Stimulated activated naive CD4-positive, alpha-beta T cell (primary cell): Measurements from ENCODE around the gene ZNF354C.
"Not testable (repeated sequence)": the region's sequence is repeated elsewhere in the genome, so short reads cannot be mapped to it uniquely, and the experiment has no call there.

Experiments used
- DNase-seq, 6 experiments: peaks; one replicate each; lab custom pipeline; 2025; lab: John Stamatoyannopoulos, UW

Gene ZNF354C

GRCh38 chr5:179060116-179061008, at the start of gene ZNF354C:
TSS of gene ZNF354C (plus strand) at chr5:179060373. CDS start at chr5:179062069, 1,696 bp downstream.
- peak; percentile 70 to 84 (median 82) for DNase-seq

- peak; percentile 91 to 95 (median 92) for DNase-seq
Measured at GRCh38 chr5:179023528-179024189, 36.5 kb upstream of the ZNF354C start, which contains the start of gene ZNF879. TSS of gene ZNF879 (plus strand) at chr5:179023804. CDS start at chr5:179025005, 1,201 bp downstream.

GRCh38 chr5:179033004-179033580, 27.1 kb upstream of the ZNF354C start:
- peak in 1 of 6 experiments; percentile 7 for DNase-seq

- DNase-seq: no peak
Measured at GRCh38 chr5:179044765-179045164, 15.4 kb upstream of the ZNF354C start.

GRCh38 chr5:179051784-179052183, 8.4 kb upstream of the ZNF354C start:
- no peak for DNase-seq

DNA sequence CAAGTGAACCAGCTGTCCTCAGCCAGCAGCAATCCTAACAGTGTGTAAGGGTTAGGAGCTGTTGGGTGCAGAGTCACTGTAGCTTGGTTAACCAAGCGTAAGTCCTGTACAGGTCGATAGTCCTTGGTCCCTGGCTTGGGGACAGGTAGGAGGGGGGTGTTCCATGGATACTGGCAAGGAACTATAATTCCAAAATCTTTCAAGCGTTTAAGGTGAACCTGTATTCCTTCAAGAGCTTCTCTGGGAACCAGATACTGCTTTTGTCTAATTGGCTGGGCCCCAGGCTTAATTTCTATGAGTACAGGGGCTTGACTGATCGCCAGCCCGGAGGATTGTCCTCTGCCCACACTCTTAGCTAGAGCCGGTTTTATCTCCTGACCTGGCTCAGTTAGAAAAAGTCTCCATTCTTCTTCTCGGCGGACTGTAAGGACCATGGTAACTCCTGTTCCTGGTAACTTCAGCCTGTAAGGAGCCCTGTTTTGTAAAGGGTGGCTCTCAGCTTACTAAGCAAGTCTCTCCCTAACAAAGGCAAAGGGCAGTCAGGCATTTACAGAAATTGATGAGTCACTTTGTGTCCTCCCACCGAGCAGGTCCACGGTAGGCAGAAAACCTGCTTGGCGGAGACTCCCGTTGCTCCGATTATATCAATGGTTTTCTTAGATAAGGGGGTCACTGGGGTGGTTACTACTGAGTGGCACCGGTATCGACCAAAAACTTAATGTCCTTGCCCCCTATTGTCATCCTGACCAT, 6.0 kb upstream of the ZNF354C start:
- no peak for DNase-seq

- DNase-seq: no peak
Measured at GRCh38 chr5:179054876-179055275, 5.3 kb upstream of the ZNF354C start.

- no peak for DNase-seq
Measured at GRCh38 chr5:179055436-179055835, 4.7 kb upstream of the ZNF354C start.

GRCh38 chr5:179055841-179056240, 4.3 kb upstream of the ZNF354C start:
- DNase-seq: no peak

- DNase-seq: no peak
Measured at GRCh38 chr5:179061025-179061424, 852 bp downstream of the ZNF354C start.

DNA sequence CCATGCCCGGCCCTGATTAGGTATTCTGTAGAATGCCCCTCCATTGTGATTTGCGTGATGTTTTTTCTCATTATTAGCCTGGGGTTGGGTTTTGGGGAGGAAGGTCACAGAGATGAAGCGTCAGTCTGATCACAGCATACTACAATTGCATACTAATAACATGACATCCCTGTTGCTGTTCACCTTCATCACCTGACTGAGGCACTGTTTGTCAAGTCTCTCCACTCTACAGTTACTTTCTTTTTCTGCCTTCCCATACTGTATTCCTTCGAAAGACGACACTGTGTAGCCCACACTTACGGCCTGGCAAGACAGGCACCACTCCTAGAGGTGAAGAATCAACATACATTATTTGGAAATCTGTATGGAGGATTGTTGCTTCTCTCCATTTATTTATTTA, 5.5 kb downstream of the ZNF354C start:
- no peak for DNase-seq

- no peak for DNase-seq
Measured at GRCh38 chr5:179079165-179079987, 19.2 kb downstream of the ZNF354C start.

GRCh38 chr5:179080724-179081123, 20.6 kb downstream of the ZNF354C start:
- DNase-seq: no peak

DNA sequence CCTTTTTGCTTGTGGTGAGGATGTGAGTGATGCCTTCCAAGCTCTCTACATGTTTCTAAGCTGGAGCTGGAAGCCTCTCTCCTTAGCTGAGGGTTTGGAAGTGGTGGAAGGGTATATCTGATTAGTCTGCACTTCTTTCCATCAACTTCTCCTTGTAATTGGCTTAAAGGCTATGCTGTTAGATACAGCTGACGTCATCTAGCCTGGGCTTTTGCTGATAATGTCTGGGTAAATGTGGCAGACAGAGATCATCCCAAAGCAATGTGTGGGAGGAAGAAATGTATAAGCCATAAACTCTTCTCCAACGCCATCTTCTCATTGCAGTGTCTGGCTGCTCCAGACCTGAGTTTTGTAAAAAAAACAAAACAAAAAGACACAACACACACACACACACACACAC, 29.3 kb downstream of the ZNF354C start:
- DNase-seq: no peak

GRCh38 chr5:179101282-179101681, 41.1 kb downstream of the ZNF354C start:
- DNase-seq: not testable (repeated sequence)

DNA sequence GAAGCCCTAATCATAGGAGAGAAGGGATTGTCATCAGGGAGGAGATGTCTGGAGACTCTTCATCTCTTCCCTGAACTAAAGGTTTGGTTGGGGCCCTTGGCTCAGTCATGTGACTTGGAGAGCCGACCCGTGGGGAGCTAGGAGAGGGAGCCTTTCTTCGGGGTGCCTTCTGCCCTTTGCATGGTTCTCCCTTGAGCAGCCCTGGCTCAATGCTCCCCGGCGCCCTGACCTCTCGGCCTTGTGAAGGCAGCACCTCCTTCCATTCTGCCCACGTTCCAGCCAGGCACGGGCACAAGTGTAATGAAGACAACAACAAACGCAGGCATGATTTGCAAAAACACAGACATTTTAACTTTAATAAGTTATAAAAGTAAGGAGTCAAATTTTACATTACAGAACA, 50.4 kb downstream of the ZNF354C start:
- no peak for DNase-seq

DNA sequence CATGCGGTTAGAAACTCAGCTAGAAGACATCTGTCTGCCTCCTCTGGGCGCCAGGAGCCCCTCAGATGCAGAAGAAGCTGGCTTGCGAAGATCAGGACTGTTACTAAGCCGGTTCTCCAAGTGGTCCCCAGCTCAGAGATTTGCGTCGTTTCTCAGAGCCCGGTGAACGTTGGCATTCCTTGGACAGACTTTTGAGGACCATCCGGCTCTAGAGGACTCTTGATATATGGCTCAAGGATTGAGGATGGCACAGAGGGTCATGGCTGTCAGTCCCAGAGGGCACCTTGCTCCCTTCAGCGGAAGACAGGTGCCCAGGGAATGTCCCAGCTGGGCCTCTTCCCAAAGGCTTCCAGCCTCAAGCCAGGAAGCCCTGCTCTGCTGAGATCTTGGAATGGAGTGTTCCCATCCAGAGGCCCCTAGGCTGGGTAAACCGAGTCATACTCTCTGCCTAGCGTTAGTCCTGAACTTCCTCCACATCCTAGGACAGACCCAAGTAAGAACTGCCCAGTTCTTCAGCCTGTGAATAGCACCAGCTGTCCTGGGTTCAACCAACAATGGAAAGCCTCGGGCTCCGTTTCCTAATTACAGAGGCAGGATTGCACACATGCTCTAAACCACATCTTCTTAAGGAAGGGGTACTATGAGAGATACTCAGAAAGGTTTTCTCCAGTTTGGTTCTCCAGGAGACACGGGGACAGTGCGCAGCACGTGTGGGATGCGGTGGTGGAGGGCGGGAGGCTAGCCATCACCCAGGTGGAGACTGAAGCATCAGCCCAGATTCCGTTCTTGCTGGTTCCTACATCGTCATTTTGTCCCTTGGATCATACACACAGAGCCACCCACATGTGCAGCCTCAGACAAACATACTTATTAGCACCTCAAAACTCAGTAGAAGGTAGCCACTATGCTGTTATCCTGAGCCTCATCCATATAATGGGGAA, 51.4 kb downstream of the ZNF354C start:
- no peak for DNase-seq

DNA sequence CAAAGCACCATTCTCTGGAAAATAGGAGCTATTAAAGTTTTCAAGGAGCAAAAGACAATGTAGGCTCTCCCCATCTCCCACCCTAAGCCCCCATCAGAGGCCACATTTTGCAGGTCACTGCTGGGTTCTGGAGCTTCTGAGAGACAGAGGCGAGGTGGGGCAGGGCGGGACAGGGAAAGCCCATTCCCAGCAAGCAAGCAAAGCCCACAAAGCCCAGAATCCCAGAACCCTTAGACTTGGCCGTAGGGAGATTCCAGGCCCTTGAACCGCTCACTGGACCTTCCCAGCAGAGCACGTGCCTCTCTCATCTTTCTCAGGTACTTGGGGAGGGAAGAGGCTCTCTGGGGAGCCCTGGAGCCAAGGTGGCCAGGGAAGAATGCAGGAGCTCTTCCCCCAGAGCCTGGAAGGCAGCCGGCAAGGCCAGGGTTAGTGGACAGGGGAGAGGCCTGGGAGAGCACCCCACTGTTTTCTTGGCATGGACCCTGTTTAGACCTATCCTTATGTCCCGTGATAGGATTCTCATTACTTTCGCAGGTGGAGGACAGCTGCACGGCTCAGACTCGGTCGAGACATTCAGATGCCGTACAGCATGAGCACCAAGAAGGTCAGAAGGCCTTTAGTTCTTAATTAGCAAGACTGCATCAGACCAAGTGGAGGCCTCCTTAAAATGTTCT, 52.4 kb downstream of the ZNF354C start:
- no peak for DNase-seq

- no peak for DNase-seq
Measured at GRCh38 chr5:179113143-179113530, 53.0 kb downstream of the ZNF354C start.
